Measurements from ENCODE around the gene MYB.

The MYB gene

DNA sequence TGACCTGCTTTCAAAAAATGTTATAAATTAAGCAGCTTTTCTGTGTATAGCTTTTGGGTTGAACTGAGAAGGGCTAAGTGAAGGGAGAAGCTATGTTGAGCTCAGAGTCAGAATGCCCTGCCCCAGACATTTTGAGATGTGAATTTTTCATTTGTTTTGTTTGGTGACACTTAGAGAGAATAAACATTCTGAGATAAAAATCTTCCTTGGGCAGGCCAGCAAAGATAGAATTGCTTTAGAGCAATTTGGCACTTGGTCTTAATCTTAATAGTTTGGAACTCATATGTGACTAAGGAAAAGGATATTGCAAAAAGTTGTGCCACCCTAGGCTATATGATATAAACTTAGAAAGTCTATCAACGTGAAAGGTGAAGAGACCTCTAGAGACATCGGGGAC, 30.2 kb downstream of the MYB start:
- no peak overlapping the region for H3K4me3 ChIP-seq (replicated peaks in 1 of 2; ENCODE audit: low read depth in 2 of 2, low read length in 2 of 2)
- DNase-seq (ENCODE audit: low read depth in 2 of 2), result no peak
- no peak for TF ChIP-seq CTCF (IDR thresholded peaks at IDR 0.05; ENCODE audit: low read depth, low read length)

- H3K4me3 ChIP-seq (replicated peaks in 1 of 2; ENCODE audit: low read depth in 2 of 2, low read length in 2 of 2), result no peak overlapping the region
- DNase-seq (ENCODE audit: low read depth in 2 of 2), result no peak
Measured at GRCh38 chr6:135212020-135212806, 31.1 kb downstream of the MYB start.

DNA sequence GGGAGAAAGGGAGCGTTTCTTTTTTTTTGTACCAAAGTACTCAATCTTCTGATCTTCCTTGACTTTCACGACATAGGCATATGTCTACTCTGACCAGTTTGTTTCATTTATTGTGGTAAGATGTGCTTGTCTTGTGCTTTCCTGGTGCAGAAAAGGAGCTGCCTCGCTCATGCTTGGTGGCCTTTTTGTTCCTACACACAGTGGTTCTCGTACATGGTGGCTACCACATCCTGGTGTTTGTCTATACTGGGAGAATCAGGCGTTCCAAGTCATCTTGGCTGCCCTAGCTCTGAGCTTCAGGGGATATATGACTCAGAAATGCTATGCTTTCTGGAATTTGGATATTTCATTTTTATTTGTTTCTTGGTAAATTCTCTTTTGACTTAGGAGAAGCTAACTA, 31.8 kb downstream of the MYB start:
- peak in 1 of 2 donors; percentile 27 for DNase-seq (ENCODE audit: low read depth in 2 of 2)
- H3K4me3 ChIP-seq (replicated peaks in 1 of 2; ENCODE audit: low read depth in 2 of 2, low read length in 2 of 2), result no peak overlapping the region
- no peak for TF ChIP-seq CTCF (IDR thresholded peaks at IDR 0.05; ENCODE audit: low read depth, low read length)

More at GRCh38 chr6:135212020-135212806, 31.1 kb downstream of the MYB start:
- no peak for TF ChIP-seq CTCF (IDR thresholded peaks at IDR 0.05; ENCODE audit: low read depth, low read length)

DNA sequence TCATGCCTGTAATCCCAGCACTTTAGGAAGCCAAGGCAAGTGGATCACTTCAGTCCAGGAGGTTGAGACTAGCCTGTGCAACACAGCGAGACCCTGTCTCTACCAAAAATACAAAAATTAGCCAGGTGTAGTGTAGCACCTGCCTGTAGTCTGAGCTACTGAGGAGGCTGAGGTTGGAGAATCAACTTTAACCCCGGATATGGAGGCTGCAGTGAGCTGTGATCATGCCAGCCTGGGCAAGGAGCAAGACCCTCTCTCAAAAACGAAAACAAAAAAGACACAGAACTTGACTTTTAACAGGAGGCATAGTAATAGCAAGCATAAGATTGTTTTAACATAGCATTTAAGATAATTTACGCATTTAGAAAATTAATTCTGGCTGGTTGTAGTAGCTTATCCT, 32.5 kb downstream of the MYB start:
- DNase-seq (ENCODE audit: low read depth in 2 of 2), result no peak
- TF ChIP-seq CTCF (IDR thresholded peaks at IDR 0.05; ENCODE audit: low read depth, low read length), result no peak
- H3K4me3 ChIP-seq (replicated peaks in 1 of 2; ENCODE audit: low read depth in 2 of 2, low read length in 2 of 2), result no peak overlapping the region

- H3K4me3 ChIP-seq (replicated peaks in 1 of 2; ENCODE audit: low read depth in 2 of 2, low read length in 2 of 2), result no peak overlapping the region
- TF ChIP-seq CTCF (IDR thresholded peaks at IDR 0.05; ENCODE audit: low read depth, low read length), result no peak
- DNase-seq (ENCODE audit: low read depth in 2 of 2), result no peak
Measured at GRCh38 chr6:135215160-135215559, 34.1 kb downstream of the MYB start.

- no peak overlapping the region for H3K4me3 ChIP-seq (replicated peaks in 1 of 2; ENCODE audit: low read depth in 2 of 2, low read length in 2 of 2)
- DNase-seq (ENCODE audit: low read depth in 2 of 2), result no peak
- no peak for TF ChIP-seq CTCF (IDR thresholded peaks at IDR 0.05; ENCODE audit: low read depth, low read length)
Measured at GRCh38 chr6:135215563-135215962, 34.5 kb downstream of the MYB start.

GRCh38 chr6:135217663-135218062, 36.6 kb downstream of the MYB start:
- TF ChIP-seq CTCF (IDR thresholded peaks at IDR 0.05; ENCODE audit: low read depth, low read length), result no peak
- no peak for DNase-seq (ENCODE audit: low read depth in 2 of 2)
- no peak overlapping the region for H3K4me3 ChIP-seq (replicated peaks in 1 of 2; ENCODE audit: low read depth in 2 of 2, low read length in 2 of 2)

Data from cardiac fibroblast (primary cell).